Testis (tissue), 2 donors: ENCODE measurements around the gene GSTA3.

Source experiments
- CTCF ChIP-seq, 3 experiments: fragments of 450-650 bp in 2 of 3; fragments of 200-600 bp in 1 of 3; sonication (generic) in 1 of 3; IDR thresholded peaks; one replicate each; pipeline ENCODE4 v1.5.1; 2016 to 2019; ENCODE audit warnings: antibody characterized with exemption in 3 of 3, mild to moderate bottlenecking in 2 of 3, moderate library complexity in 1 of 3
- POLR2A ChIP-seq: fragments of 450-650 bp; IDR thresholded peaks from one replicate; pipeline ENCODE4 v1.6.1; 2017; ENCODE audit warnings: antibody characterized with exemption, mild to moderate bottlenecking, moderate library complexity

- TF ChIP-seq CTCF (IDR thresholded peaks at IDR 0.05), result no peak
- TF ChIP-seq POLR2A, result no peak
These were observed 31.7 kb downstream of the GSTA3 start for GRCh38 chr6:52877786-52878185.
